T-helper 9 cell (primary cell): ENCODE data around the gene WDR4.
"Not testable (repeated sequence)": the region's sequence is repeated elsewhere in the genome, so short reads cannot be mapped to it uniquely, and the experiment has no call there.

ENCODE experiments used
- DNase-seq: peaks from one replicate; pipeline ENCODE4 v3.0.0-alpha.2; 2020

Gene WDR4

DNA sequence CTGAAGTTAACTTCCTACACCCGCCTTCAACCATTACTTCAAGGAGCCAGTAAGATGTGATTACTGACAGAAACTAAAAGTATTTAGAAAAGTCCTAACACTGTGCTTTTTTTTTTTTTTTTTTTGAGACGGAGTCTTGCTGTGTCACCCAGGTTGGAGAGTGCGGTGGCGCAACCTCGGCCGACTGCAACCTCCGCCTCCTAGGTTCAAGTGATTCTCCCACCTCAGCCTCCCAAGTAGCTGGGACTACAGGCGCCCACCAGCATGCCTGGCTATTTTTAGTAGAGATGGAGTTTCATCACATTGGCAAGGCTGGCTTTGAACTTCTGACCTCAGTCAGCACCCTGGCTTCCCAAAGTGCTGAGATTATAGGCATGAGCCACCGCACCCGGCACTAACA lies 3.5 kb downstream of the WDR4 start:
- not testable (repeated sequence) for DNase-seq

DNA sequence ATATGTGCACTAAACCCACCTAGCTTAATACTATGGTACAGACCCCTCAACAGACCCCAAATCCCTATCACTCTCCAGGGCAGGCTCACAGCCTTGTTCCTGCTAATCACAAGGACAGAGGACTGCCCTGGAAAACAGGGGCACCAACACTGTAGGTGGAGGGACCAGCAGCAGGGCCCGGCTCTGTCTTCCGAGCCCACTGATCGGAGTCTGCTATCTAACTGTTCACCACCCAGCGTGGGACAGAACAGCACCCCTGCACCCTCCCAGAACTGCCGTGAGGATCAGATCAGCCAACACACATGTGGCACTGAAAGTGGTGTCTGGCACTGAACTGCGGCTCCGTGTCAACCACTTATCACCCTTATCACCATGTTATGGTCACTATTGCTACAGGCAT lies 6.2 kb downstream of the WDR4 start:
- no peak for DNase-seq

DNA sequence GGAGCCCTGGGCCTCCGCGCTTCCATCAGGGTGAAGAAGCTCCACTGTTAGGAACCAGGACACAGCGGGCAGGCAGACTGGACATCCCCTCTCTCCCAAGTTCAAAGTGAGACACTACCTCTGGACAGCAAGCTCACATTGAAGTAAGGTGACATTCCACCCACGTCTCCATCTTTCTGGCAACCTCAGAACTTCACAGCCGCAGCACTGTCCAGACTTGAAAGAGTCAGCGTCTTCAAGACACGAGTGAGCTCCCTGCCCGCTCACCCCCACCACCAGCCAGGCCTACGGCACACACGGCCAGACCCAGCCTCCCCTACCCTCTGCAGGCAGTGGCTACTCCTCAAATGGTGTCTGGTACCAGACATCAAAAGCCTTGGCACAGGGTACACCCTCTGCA lies 11.1 kb downstream of the WDR4 start:
- DNase-seq: no peak

DNA sequence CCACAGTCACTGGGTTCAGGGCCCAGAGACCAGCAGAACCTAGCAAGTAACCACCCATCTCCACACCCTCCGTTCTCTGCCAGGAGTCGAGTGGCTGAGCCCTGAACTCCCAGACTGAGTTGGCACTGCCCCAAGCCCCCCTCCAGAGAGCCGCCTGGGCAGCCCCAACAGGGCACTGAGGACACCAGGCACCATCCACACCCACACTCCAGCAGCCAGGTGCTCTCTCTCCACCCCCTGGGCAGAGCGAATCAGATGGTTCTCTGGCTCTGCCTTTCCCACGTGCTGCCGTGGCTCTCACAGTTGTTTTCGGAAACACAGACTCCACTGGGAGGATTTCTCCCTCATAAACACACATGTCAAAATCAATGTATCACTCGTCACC lies 13.6 kb downstream of the WDR4 start:
- DNase-seq: no peak

DNA sequence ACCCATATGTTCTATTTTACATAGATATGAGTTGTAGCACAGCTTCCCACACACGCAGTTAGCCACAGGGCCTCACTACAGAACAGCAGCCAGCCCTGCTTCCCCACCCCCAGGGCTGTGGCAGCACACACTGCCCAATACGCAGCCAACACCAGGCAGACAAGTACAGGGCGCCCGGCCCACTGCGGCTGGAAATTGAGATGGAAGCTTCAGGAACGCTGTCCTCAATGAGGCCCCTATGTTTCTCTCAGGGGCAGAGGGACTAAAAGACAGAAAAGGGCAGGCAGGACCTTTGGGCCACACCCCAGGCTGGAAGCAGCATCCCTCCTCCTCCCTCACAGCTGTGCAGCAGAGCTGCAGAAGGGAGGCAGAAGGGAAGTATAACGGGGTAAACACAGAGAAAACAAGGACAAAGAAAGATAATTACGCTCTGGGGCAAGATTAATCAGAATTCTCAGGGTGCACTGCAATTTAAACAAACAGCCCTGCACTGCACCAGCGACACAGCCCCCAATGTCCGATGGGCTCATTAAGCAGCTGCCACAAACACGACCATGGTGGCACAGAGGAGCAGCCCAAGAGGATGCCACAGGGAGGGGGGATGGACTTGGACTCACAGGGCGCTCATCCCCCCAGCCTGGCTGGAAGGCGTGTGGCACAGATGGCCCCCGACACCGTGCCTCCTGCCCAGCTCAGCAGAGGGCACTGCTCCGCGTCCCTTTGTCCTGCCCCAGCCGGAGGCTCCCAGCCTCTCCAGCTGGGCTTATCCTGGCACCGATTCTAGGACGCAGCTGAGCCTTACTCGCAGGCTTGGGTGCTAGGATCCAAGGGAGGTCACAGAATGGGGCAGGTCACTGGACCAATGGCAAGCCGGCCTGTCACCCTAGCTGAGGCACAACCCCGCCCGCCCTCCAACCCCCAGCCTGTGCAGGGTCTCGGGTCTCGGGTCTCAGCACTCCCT lies 14.2 kb downstream of the WDR4 start:
- DNase-seq: no peak

DNA sequence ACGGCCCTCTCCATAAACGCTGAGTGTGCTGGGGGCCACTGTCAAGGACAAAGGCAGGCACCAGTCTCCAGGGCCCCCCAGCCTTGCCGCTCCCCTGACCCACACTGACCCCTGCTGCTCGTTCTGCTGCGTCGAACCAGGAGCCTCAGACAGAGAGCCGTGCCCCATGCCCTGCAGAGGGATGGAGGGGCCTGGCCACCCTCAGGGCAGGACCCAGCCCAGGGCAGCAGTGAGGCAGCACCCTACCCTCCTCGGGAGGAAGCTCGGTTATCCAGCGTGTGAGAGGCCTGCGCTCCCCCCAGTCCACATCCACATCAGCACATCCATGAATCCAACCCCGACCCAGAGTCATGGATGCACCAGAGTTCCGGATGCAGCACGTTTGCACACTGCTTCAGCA lies 15.1 kb downstream of the WDR4 start:
- no peak for DNase-seq

DNA sequence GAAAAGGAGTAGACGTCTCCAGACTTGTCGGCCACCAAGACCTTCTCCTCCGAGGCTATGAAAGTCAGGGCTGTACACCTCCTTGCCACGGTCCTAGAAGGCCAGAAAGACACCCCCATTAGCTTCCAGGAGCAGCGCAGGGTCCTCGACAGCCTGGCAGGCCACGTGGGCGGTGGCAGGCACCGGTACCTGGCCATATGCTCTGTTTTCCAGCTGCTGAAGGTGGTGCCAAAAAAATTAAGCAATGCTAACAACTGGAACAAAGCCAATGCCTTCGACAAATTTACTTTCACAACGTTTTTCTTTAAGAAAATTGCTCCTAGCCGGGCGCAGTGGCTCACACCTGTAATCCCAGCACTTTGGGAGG lies 15.9 kb downstream of the WDR4 start:
- DNase-seq: no peak

DNA sequence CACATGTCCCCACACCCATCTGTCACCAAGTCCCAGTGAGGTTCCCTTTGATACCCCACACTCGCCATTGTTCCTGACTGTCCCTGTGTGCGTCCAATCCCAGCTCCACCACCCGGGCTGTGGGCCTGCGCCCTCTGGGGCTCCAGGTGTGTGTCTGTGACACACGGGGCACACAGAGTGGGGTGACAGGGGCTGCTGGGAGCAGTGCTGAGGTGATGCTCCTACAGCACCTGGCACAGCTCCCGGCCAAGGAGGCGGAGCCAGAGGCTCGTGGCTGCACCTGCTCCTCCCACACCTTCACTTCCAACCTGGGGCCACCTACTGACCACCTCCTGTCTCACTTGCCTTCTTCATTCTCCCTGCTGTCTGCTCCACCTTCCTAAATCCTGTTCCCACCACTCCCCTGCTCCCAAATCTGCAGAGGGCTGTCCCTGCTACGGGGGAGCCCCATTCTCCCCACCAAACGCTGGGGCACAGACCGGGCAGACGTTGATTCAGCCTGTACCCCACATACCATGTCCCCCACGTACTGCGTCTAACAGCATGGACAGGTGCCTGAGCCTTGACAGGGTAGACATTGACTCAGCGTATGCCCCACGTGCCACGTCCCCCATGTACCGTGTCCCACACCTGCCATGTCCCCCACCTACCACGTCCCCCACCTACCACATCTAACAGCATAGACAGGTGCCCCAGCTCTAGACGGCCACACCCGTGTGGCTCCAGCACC lies 16.4 kb downstream of the WDR4 start:
- no peak for DNase-seq

DNA sequence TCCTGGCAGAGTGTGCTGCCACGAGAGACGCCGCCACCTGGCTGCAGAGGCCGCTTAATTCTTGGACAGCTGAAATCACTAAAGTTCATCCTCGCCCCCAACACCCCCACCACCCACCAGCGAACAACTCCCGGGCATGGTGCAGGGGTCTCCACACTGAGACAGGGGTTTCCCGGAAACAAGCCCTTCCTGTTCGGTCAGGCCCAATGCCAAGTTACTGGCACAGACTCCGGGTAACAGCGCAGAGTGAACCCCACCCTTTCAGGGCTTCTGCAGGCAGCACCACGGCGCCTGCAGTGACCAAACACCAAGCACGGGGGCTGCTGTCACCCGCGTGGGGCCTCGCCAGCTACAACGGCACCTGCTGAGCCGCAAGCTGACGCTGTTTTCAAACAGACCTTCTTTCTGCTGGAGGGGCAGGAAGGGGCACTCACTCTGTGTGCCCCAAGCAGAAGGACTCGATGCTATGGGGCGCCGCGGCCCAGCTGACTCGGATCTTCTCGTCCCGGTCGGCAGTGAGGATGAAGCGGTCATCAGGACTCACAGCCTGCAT lies 17.4 kb downstream of the WDR4 start:
- DNase-seq: no peak

DNA sequence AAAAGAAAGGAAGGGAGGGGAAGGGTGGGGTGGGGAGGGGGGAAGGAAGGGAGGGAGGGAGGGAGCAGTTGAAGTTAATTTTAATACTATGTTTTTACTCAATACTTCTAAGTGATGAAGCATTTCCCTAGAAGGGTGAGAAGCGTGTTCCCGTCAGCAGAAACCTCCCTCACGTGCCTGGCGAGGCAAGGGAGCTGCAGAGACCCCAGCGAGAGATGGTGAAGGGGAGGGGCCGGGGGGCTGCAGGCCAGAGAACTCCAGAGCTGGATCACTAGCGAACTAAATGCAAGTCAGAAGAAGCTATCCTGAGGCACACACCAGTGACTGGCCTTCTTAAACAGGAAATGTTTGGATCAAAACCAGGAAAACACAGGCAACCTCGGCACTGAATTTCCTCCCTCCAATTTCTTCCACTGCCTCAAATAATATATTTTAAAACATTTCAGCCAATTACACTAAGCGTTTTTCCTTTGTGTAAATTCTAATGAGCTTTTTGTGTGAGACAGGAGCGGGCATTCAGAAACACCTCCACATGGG lies 18.0 kb downstream of the WDR4 start:
- DNase-seq: no peak

DNA sequence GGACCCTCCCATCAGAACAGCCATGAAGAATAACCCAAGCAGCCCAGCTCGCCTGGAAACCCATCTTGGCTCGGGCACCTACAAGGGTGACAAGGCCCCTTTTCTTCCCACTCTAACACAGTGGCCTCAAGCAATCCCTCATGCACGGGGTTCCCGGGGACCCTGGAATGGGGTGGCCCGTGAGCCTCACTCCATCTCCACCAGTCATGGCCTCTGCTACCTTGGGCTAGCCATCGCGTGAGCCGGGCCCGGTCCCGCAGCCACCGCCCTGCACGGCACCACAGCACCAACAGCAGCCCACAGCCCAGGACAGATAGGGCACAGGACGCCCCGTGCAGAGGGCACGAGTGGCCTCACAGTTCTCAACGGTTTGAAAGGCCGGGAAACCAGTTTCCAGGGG lies 19.0 kb downstream of the WDR4 start:
- no peak for DNase-seq

DNA sequence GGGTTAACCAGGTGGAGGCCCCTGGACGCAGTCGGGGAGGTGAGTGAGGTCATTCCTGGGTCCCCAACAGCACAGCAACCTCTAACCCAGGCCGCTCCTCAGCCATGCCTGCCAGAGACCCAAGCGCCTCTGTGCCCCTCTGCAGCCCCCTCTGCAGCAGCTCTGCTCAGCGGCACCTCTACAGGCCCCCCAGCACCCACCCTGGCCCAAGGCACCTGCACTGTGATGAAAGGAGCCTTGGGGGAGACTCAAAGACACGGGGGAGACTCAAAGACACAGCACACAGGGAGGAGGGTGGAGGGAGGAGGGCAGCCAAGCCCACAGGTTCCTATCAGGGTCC lies 19.5 kb downstream of the WDR4 start:
- DNase-seq: no peak

DNA sequence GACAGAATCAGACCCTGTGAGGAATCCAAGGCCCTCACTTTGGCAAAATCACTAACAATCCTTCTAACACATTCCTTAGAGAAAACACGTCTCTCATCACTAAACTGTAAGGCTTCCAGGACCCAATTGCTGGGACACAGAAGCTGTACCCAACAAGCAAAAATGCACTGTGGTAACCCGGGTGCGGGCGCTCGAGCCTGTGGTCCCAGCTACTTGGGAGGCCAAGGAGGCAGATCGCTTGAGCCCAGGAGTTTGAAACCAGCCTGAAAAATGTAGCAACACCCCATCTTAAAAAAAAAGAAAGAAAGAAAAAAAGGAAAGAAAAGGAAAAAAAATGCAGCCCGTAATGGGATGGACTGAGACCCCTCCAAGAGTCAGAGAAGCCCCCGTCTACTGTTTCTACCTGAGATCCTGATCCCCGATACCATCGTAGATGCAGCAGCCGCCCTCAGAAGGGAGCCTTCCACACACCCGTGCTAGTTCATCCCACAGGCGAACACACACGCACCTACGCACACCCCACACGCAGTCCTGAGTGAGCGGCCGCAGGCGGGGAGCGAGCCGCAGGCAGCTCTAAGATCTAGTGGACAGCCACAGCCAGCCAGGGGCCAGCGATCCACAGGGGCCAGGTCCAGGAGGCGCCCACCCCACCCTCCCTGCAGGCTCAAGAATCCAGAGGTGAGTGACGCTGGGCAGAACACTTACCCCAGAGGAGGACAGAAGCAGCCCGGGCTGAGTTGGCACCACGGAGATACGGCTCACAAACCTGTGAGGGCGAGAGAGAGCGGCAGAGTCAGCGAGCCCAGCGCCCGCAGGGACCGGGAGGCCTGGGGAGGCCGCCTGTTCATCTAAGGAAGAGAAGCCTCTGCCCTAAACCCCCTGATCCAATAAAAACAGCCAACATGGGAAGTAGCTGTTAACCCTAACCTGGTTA lies 20.1 kb downstream of the WDR4 start:
- no peak for DNase-seq

DNA sequence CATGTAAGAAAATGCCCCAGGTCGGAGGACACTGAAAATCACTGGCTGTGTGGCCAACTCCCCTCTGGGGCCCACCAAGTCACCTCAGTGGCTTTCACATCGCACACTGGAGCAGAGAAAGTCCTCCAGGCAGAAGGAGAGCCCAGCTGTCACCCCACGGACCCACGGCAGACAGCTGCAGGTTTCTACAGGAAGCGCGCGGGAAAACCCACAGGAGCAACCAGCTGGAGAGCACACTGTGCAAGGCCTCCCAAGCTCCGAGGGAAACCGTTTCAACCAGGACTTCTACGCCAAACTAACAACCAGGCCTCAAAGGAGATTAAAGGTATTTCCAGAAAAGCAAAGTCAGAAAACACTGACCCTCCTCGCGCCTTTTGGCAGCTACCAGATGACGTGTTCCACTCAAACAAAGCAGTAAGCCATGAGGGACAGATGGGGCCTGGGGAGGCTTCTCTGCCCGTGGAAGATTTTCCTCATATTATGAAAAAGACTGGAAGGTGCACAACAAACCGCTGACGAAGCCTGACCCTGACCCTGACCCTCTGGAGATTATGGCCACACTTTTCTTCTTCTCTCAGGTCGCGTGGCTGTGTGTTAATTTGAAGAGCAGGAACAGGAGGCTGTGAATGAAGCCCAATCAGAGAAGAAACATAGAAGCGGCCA lies 21.0 kb downstream of the WDR4 start:
- DNase-seq: no peak

DNA sequence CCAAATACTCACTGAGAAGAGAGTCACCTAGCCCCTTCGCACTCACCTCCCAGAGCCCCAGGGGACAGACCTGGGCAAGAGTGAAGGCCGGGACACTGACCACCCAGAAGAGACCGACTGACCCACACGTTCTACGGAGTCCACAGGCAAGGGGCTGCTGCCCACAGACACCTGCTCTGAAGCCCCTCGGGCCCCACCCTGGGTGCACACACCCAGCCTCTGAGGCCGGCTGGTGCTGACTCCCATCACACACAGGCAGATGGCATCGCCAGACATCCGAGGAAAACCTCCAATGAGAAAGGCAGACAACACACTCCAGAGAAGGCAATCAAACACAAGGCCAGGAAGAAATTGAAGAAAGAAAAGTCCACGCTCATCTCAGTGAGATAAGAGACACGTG lies 22.1 kb downstream of the WDR4 start:
- DNase-seq: no peak

DNA sequence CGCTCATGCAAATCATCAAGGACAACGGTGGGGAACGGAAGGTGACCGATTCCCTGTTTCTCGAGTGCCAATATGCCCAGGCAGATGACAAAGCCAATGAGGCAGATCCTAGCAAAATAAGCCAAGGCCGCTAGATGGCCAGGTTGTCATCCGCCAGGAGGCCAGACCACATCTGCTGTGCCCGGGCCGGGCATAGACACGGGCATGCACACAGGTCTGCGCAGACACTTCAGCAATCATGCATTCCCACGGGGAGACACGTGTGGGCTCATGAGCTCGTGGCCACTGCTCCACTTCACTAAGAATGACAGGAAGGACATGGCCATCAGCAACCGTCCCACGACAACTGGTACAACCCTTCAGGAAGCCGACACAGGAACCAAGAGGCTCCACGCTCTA lies 23.4 kb downstream of the WDR4 start:
- no peak for DNase-seq

DNA sequence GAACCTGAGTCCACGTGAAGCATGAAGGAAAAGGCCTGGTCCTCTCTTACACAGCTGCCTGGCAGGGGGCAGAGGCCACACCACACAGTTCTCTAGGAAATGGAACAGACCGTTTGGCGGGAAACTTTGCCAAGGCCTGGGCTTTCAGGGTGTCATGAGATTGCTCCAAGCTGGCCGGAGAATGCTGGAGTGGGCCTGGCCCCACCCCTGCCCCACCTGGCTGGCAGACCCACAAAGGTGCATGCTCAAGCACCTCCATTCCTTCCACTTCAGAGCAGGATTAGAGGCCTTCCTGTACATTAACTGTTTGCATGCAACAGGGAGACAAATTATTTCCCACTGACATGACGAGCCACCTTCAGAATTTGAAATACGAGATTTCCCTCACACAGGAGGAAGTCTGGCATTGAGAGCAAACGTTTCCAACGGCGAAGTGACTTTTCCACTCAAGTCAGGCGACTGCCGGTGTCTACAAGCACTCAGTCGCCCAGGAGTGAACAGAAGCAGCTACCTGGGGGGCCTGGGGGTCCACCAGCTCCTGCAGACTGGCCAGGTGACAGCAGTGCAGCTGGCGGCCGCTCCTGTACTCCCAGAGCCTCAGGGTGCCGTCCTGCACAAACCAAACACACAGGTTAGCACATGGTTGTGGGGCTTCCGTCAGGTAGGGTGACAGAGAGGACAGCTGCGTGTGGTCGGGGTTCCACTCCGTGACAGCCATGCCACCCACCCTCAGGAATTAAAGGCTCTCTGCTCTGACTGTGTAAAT lies 24.0 kb downstream of the WDR4 start:
- no peak for DNase-seq

DNA sequence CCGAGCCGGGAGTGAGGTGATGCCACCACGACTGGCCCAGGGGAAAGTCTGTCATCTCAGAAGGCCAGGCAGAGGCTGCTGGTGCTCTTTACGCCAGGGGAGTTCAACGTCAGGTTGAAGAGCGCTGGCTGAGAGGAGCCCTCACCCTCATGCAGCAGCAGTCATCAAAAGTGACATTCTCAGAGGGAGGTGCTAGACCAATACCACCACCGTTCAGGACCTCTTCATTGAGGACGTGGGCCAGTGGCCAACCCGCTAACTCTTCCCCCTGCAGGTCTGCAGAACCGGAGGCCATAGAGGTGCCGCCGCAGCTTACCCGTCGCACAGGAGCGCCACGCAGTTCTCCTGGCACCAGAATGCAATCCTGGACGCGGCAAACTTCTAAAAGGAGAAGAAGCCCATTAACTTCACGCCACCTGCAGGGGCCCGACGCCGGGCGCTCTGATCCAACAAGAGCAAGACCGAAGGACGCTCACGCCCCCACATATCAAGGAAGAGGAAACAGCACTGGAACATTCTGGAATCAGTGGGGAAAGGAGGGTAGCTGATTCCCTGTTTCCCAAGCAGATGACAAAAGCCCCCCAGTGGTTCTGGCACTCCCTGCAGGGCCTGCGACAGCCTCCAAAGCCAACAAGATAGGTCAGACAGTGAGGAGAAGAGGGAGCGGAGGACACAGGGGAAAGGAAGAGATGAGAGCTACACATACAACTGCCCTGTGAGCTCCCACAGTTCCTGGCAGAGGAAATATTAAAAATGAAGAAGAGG lies 24.9 kb downstream of the WDR4 start:
- DNase-seq: no peak

DNA sequence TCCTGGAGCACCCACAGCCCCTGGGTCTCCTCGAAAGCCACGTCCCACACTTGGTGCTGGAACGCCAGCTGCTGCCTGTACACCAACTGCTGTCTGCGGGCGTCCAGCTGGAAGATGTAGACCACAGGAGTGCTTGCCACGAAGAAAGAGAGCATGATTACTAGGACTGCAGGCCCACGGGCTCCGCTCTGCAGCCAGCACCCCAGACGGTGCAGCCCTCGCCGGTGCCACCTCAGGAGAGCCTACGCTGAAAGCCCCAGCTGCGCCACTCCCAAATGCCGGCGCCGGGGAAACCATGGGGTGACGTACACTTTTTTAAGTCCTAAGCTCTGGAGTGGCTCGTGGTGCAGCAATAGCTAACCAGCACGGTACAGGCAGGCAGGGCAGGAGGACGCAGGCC lies 25.7 kb downstream of the WDR4 start:
- no peak for DNase-seq

DNA sequence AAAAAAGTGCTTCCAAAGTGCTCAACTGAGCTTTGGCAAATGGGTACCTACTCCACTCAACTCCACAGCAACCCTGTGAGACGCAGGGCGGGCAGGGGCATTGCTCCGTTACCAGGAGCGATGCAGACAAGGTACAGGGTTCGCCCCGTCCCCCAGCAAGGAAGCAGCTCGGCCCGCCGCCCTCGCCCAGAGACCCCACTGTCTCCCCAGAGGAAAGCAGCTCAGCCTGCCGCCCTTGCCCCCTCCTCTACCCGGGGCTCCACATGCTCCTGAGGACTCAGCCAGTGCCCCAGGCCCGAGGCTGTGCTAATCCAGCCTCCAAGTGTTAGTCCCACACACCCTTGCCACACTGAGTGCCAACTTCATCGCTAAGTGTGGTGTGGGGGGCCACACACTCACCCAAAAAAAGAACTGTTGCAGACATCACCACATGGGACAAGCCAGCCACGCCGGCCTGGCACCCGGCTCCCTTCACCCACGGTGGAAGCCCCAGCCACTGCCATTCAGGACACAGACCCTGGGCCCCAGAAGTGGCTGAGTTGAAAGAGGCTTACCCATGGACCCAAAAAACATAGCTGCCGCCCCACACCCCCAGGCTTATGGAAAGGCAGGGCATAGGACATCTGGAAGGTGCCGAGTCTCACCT lies 26.3 kb downstream of the WDR4 start:
- DNase-seq: no peak
